Liver (tissue), 9 donors: ENCODE data around the gene NUP153. TPM values are rescaled to one million over a fixed set of nuclear protein-coding genes. Genes with fewer than 3 reads are reported as not detected.

ENCODE experiments used
- DNase-seq: peaks from one replicate; pipeline ENCODE4 v3.0.0-alpha.2; 2017; ENCODE audit warnings: low spot score
- H3K27ac ChIP-seq, 2 donors: one replicate each; pipeline ENCODE4 v1.7.0; 2013; ENCODE audit warnings: inconsistent platforms in 2 of 2, low read length in 2 of 2, control low read depth in 1 of 2, low read depth in 1 of 2, mild to moderate bottlenecking in 1 of 2
- H3K27me3 ChIP-seq, 4 donors: one replicate each; pipeline versions ENCODE4 v1.6.1 to v1.7.0; 2013; ENCODE audit warnings: low read length in 3 of 4, inconsistent platforms in 1 of 4, mild to moderate bottlenecking in 1 of 4, moderate library complexity in 1 of 4; ENCODE audit not compliant: control insufficient read depth in 4 of 4, insufficient read depth in 4 of 4
- H3K36me3 ChIP-seq, 4 donors: one replicate each; pipeline versions ENCODE4 v1.6.1 to v1.7.0; 2013; ENCODE audit warnings: low read length in 3 of 4, mild to moderate bottlenecking in 3 of 4, low read depth in 1 of 4, moderate library complexity in 1 of 4; ENCODE audit not compliant: control insufficient read depth in 4 of 4, insufficient read depth in 3 of 4
- H3K4me1 ChIP-seq, 4 donors: one replicate each; pipeline versions ENCODE4 v1.6.1 to v1.7.0; 2013; ENCODE audit warnings: low read length in 3 of 4, mild to moderate bottlenecking in 3 of 4, moderate library complexity in 1 of 4; ENCODE audit not compliant: control insufficient read depth in 4 of 4, insufficient read depth in 4 of 4
- H3K4me3 ChIP-seq, 3 donors: one replicate each; pipeline versions ENCODE4 v1.6.1 to v1.7.0; 2013; ENCODE audit warnings: low read length in 3 of 3, control low read depth in 1 of 3, low read depth in 1 of 3, mild to moderate bottlenecking in 1 of 3
- H3K9ac ChIP-seq, 2 donors: one replicate each; pipeline ENCODE4 v1.7.0; 2013; ENCODE audit warnings: low read length in 2 of 2, mild to moderate bottlenecking in 2 of 2, moderate library complexity in 2 of 2, control low read depth in 1 of 2, low read depth in 1 of 2
- H3K9me3 ChIP-seq, 4 donors: one replicate each; pipeline versions ENCODE4 v1.6.1 to v1.7.0; 2013; ENCODE audit warnings: low read length in 3 of 4; ENCODE audit not compliant: control insufficient read depth in 4 of 4
- EGR1 ChIP-seq, 2 donors: IDR thresholded peaks; 2 replicates each; pipeline ENCODE4 v1.6.1; 2016 to 2018; ENCODE audit warnings: antibody characterized with exemption in 2 of 2, low read depth in 2 of 2
- FOXA1 ChIP-seq: IDR thresholded peaks from 2 replicates; pipeline ENCODE4 v1.6.1; 2016; ENCODE audit warnings: antibody characterized with exemption
- FOXA2 ChIP-seq: IDR thresholded peaks from 2 replicates; pipeline ENCODE4 v1.6.1; 2016; ENCODE audit warnings: antibody characterized with exemption
- GABPA ChIP-seq, 2 donors: IDR thresholded peaks in 1 of 2; conservative IDR thresholded peaks in 1 of 2; 2 replicates each; pipeline ENCODE4 v1.6.1; 2016; ENCODE audit warnings: antibody characterized with exemption in 2 of 2, mild to moderate bottlenecking in 1 of 2, moderate library complexity in 1 of 2
- HNF4A ChIP-seq, 2 donors: conservative IDR thresholded peaks; 2 replicates each; pipeline ENCODE4 v1.6.1; 2016; ENCODE audit warnings: antibody characterized with exemption in 2 of 2, mild to moderate bottlenecking in 2 of 2
- HNF4G ChIP-seq: IDR thresholded peaks from 2 replicates; pipeline ENCODE4 v1.6.1; 2016; ENCODE audit warnings: antibody characterized with exemption
- JUND ChIP-seq, 2 donors: IDR thresholded peaks; 2 replicates each; pipeline ENCODE4 v1.6.1; 2016; ENCODE audit warnings: antibody characterized with exemption in 2 of 2
- RAD21 ChIP-seq, 2 donors: IDR thresholded peaks; 2 replicates each; pipeline ENCODE4 v1.6.1; 2016; ENCODE audit warnings: antibody characterized with exemption in 2 of 2, mild to moderate bottlenecking in 2 of 2
- REST ChIP-seq: IDR thresholded peaks from 2 replicates; pipeline ENCODE4 v1.6.1; 2016; ENCODE audit warnings: antibody characterized with exemption, mild to moderate bottlenecking
- SP1 ChIP-seq: IDR thresholded peaks from 2 replicates; pipeline ENCODE4 v1.6.1; 2018; ENCODE audit warnings: antibody characterized with exemption, mild to moderate bottlenecking
- TAF1 ChIP-seq: conservative IDR thresholded peaks from 2 replicates; pipeline ENCODE4 v1.6.1; 2016; ENCODE audit warnings: antibody characterized with exemption, mild to moderate bottlenecking
- YY1 ChIP-seq: IDR thresholded peaks from 2 replicates; pipeline ENCODE4 v1.6.1; 2016; ENCODE audit warnings: antibody characterized with exemption, mild to moderate bottlenecking
- ZBTB33 ChIP-seq: IDR thresholded peaks from 2 replicates; pipeline ENCODE4 v1.6.1; 2016; ENCODE audit warnings: antibody characterized with exemption
- WGBS: extraction: QIAGEN DNeasy Blood & Tissue Kit; methylation state at CpG from one replicate; pipeline ENCODE4 v1.1.7; 2013; 5-methylcytosine and 5-hydroxymethylcytosine counted together
- polyA plus RNA-seq, 2 donors: library from polyadenylated mRNA; stranded (reverse) in 1 of 2; unstranded in 1 of 2; fragments of 200-250 nt in 1 of 2; fragments of >200 nt in 1 of 2; fragmentation: Nextera tagmentation in 1 of 2; extraction: Ambion mirVana in 1 of 2; gene quantifications; one replicate each; pipeline versions ENCODE4 v1.2.1 to v1.2.3, GENCODE V29; 2013 to 2015
- total RNA-seq, 2 donors: library from RNA; depleted of rRNA; stranded (reverse); fragments of >200 nt; gene quantifications; one replicate each; pipeline ENCODE4 v1.2.3, GENCODE V29; 2014
- TF ChIP-seq, protein P1 (sequence below): IDR thresholded peaks from 2 replicates; pipeline ENCODE4 v1.6.1; 2016; ENCODE audit warnings: antibody characterized with exemption
- TF ChIP-seq, protein P2 (sequence below): fragments of 150-350 bp; IDR thresholded peaks from 2 replicates; pipeline ENCODE4 v1.5.1; 2017; ENCODE audit warnings: improper control_type of control experiment, low read depth, low read length; ENCODE audit not compliant: missing input control
- TF ChIP-seq, protein P3 (sequence below): IDR thresholded peaks from 2 replicates; pipeline ENCODE4 v1.6.1; 2016; ENCODE audit warnings: antibody characterized with exemption
- donor health status: healthy.
- donor health status: healthy.
- donor health status: healthy.
- donor health status: healthy.
- donor health status: healthy.

Gene NUP153
- total and polyA plus RNA-seq, 4 donors = 5.1 to 42.4 (median 14.4) TPM

DNA sequence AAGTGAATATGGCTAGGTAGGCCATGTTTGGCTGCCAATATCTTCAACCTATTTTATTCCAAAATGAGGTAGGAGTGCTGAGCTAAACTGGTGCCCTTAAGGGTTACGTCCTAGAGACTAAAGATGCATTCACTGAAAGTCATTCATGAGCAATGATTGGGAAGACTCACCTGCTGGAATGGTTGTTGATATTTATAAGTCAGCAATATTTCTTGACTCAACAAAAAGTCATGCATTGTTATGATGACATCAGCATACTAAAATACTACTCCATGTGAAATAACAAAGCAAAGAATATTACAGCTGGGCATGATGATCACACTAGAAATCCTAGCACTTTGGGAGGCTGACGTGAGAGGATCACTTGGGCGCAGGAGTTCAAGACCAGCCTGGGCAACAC, 17.6 kb upstream of the NUP153 start:
- no peaks in the 10 kb centered on the region for H3K27me3 ChIP-seq
- no peaks in the 10 kb centered on the region for H3K36me3 ChIP-seq
- no peak overlapping the region for H3K4me3 ChIP-seq
- H3K4me1 ChIP-seq = no peaks in the 10 kb centered on the region
- H3K27ac ChIP-seq = no peak overlapping the region
- TF ChIP-seq HNF4A (conservative IDR thresholded peaks at IDR 0.05) (no peak), HNF4G (no peak), FOXA2 (no peak), SP1 (no peak), TAF1 (no peak), YY1 (no peak), RAD21 (IDR thresholded peaks at IDR 0.05) (no peak), GABPA (IDR thresholded peaks at IDR 0.05 in 1 of 2, conservative IDR thresholded peaks at IDR 0.05 in 1 of 2) (no peak), FOXA1 (no peak), REST (no peak), JUND (IDR thresholded peaks at IDR 0.05) (no peak), EGR1 (IDR thresholded peaks at IDR 0.05; ENCODE audit: low read depth in 2 of 2) (no peak), ZBTB33 (no peak)
- TF ChIP-seq, protein P1, sequence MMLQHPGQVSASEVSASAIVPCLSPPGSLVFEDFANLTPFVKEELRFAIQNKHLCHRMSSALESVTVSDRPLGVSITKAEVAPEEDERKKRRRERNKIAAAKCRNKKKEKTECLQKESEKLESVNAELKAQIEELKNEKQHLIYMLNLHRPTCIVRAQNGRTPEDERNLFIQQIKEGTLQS = no peak
- TF ChIP-seq, protein P2, sequence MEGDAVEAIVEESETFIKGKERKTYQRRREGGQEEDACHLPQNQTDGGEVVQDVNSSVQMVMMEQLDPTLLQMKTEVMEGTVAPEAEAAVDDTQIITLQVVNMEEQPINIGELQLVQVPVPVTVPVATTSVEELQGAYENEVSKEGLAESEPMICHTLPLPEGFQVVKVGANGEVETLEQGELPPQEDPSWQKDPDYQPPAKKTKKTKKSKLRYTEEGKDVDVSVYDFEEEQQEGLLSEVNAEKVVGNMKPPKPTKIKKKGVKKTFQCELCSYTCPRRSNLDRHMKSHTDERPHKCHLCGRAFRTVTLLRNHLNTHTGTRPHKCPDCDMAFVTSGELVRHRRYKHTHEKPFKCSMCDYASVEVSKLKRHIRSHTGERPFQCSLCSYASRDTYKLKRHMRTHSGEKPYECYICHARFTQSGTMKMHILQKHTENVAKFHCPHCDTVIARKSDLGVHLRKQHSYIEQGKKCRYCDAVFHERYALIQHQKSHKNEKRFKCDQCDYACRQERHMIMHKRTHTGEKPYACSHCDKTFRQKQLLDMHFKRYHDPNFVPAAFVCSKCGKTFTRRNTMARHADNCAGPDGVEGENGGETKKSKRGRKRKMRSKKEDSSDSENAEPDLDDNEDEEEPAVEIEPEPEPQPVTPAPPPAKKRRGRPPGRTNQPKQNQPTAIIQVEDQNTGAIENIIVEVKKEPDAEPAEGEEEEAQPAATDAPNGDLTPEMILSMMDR = no peak
- TF ChIP-seq, protein P3, sequence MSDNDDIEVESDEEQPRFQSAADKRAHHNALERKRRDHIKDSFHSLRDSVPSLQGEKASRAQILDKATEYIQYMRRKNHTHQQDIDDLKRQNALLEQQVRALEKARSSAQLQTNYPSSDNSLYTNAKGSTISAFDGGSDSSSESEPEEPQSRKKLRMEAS = no peak
- DNase-seq = no peak
- no peaks in the 10 kb centered on the region for H3K9me3 ChIP-seq
- 98% methylated on average over 3 of the region's 3 CpGs for WGBS
- no peak overlapping the region for H3K9ac ChIP-seq

DNA sequence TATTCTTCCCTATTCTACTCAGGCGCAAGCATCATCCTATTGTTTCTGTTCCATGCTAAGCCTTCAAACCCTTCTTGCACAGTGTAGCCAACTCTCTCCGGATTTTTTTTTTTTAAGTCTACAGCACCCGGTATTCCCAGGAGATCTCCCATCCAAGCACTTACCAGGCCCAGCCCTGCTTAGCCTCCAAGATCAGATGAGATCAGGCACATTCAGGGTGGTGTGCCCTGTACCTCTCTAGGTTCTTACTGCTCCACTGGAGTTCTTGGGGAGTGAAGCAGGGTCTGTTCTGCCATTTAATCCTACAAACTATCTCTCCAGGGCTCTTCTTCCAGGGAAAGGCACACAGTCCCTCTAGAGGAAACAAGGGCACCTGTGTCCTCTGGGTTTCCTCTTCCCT, 14.9 kb upstream of the NUP153 start:
- no peaks in the 10 kb centered on the region for H3K27me3 ChIP-seq
- H3K27ac ChIP-seq = no peak overlapping the region
- no peak overlapping the region for H3K9ac ChIP-seq
- H3K36me3 ChIP-seq = no peaks in the 10 kb centered on the region
- H3K9me3 ChIP-seq = no peaks in the 10 kb centered on the region
- H3K4me1 ChIP-seq = no peaks in the 10 kb centered on the region
- DNase-seq = no peak
- TF ChIP-seq GABPA (IDR thresholded peaks at IDR 0.05 in 1 of 2, conservative IDR thresholded peaks at IDR 0.05 in 1 of 2) = no peak
- TF ChIP-seq HNF4G = no peak
- no peak for TF ChIP-seq FOXA2
- TF ChIP-seq REST = no peak
- TF ChIP-seq HNF4A (conservative IDR thresholded peaks at IDR 0.05) = no peak
- no peak for TF ChIP-seq EGR1 (IDR thresholded peaks at IDR 0.05; ENCODE audit: low read depth in 2 of 2)
- 79% methylated on average over 3 of the region's 3 CpGs for WGBS
- no peak overlapping the region for H3K4me3 ChIP-seq
